Hematopoietic multipotent progenitor cell treated with erythropoietin and hydrocortisone succinate and interleukin-3 and kit ligand, for 6 days (in vitro differentiated cells): ENCODE data around the gene LRBA.

Experiments
- DNase-seq: peaks from one replicate; pipeline ENCODE4 v3.0.0-alpha.2; 2015

LRBA gene

DNA sequence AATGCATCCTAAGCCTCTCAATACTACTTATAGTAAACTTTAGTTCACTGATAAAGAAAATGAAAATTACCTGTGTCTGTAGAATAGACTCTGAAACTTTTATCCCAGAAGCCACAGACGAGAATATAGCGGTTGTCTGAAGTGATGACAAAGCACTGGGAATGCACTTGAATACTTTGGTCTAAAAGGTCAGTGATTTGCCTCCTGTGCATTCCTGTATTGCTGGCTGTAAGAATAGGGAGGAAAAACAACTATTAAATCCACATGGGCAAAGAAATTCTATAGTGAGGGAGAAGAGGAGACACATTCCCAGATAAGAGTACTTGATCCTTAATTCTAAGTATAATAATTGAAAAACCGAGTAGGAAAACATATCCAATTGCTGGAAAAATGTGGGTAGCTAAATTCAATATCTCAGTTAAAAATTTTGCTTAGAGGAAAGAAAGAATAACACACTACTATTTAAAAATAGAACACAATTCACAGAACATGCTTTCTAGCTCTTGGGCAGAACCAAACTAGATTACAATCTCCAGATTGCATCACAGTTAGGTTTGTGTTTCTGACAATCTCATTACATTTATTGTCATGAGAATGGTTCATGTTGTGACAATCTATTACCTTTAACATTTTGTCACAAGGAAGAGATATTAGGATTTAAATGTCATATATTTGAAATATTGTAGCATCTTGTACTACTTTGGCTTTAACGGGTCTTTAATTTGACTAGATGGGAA is 704.8 kb downstream of the LRBA start:
- peak; percentile 23 for DNase-seq

DNA sequence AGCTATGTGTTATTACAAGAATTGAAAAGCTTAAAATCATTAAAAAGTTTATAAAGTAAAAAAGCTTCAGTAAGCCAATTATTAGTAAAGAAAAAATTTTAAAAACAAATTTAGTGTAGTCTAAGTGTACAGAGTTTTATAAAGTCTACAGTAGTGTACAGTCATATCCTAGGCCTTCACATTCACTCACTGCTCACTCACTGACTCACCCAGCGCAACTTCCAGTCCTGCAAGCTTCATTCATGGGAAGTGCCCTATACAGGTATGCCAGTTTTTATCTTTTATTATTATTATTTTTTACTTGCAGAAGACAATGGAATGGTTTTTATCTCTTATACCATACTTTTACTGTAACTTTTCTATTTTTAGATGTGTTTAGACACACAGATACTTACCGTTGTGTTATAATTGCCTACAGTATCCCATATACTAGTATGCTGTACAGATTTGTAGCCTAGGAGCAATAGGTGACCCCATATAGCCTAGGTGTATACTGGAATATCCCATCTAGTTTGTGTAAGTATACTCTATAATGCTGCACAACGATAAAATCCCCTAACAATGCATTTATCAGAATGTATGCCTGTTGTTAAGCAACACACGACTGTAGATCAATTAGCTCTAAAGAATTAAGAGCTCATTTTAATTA is 706.1 kb downstream of the LRBA start:
- no peak for DNase-seq

DNA sequence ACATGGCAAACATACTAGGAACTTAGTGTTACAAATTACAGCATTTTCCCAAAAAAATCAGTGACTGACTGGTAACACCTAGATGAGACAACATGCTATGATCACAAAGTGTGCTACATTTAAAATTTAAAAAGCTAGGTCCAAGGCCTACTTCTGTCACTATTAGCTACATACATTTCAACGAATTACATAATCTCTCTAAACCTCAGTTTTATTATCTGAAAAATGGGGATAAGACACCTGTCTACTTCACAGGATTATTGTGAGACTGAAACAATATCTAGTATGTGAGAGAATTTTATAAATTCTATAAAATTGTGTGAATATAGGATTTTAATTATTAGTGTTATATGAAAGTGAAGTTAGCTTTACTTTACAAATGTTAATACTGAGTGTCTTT is 708.4 kb downstream of the LRBA start:
- no peak for DNase-seq

DNA sequence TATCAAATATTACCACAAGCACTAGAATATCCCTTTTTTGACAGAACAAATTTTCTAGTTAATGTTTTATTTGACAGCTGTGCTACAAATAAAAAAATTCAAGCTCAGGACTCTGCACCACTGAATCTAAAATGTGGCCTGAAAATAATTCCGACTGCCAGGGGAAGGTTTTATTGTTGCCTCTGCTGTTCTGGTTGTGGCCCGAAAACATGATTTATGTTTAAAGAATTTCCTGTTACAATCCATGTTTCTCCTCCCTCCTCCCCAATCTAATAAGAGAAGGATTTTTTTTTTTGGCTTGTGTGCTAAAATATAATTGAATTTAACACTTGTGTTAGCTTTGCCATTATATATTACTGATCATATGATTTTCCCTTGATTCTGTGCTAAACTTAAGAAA is 709.1 kb downstream of the LRBA start:
- no peak for DNase-seq

DNA sequence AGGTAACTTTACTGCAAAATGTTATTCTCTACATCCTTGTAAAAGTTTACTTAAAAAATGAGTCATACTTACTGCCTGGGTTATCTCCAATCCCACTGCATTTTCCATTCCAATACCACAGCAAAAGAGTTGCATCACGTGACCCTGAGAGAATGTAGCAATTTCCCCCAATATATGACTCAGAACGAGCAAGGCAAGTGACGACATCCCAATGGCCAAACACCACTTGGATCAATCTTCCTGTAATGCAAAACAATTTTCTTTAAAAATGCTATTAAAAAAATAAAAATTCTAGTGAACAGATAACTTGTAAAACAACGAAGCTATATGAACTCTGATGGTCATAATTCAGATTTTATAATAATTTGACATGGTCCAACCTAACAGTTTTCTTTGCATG is 712.5 kb downstream of the LRBA start:
- peak; percentile 35 for DNase-seq

DNA sequence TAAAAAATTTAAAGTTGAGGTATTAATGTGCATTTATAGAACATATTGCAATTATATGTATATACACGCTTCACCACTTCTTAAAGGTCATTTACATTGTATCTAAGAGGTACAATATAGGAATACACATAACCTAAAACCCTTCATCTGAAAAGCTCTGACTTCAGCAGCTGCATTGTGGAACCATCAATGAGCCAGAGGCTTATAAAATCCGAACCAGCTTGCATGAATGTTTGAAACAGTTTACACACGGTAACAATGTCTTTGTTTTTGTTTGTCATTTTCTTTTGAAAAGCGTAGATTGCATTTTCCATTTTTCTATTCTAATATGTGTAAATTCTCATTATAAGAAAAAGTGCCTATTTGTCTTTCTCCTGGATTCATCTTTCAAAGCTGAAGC is 715.3 kb downstream of the LRBA start:
- no peak for DNase-seq

DNA sequence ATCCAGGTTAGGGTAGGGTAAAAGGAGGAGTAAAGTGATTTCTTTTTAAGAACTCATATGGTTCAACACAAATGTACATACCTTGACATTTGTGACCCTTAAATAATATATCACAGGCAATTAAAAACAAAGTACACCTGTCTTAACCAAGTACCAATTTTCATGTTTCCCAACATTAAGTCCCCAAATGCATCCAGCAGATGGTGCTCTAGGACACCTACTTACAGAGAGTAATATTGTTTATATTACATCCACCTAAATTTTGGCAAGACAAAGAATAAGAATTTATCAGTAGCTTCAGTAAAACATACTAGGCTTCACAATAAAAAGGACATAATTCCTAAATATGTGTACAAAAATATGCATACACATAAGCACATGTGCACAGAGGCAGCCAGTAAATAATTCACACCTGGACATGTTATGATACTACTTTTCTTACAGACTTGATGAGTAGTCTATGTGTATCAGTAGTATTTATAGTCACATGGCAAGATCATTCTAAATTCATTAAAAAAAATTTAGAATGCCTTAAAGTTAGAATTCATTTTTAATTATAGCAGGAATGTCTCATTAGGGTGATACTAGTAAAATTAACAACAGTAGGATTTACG is 717.1 kb downstream of the LRBA start:
- peak; percentile 79 for DNase-seq

DNA sequence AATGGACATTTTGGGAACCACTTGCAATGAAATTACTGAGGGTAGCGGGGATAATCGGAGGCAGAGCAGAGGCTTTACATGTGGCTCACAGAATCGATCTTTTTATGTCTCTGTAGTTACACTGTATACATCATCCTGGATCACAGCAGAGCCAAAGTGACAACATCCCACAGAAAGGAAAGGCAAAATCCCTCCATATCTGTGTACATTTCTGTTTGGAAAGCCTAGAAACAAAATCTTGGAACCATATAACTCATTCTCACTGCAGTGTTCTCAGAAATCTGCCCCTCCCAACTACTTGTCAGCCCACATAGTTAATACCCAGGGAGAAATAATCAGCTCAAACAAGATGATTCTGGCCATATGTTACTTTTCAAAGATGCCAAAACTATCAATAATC is 725.2 kb downstream of the LRBA start:
- DNase-seq, result no peak

DNA sequence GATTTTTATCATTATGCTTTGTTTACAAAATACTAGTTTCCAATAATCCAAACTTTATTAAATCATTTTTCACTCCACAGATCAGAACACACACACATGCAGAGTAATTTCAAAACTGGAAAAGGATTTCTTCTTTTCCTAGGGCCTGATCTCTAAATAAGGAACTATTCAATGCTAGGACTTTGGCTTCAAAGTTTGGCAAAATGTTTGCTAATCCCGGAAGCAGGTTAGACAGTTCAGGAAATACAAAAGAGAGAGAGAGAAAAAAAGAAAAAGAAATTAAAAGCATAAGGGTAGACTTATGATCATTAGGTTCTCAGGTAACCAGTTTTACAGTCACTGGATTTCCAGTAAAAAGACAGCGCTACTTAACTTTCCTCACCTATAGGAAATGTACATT is 725.9 kb downstream of the LRBA start:
- DNase-seq, result no peak

DNA sequence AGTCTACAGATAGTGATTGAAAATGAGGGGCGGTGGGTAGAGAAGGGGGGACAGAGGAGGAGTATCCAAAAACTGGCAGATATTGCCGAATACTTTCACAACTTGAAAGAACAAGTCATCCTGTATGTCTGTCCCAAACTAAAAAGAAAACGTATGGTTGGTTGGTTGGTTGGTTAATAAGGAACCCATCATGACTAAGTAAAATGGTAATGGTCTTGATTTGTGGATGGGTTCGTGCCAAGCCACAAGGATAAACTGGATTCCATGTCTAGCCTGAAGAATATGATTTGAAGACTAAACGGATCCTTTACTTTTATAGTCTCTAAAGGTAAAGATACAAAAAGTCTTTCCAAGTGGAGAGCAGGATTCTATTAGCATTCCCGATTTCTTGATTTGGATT is 728.4 kb downstream of the LRBA start:
- DNase-seq, result no peak

DNA sequence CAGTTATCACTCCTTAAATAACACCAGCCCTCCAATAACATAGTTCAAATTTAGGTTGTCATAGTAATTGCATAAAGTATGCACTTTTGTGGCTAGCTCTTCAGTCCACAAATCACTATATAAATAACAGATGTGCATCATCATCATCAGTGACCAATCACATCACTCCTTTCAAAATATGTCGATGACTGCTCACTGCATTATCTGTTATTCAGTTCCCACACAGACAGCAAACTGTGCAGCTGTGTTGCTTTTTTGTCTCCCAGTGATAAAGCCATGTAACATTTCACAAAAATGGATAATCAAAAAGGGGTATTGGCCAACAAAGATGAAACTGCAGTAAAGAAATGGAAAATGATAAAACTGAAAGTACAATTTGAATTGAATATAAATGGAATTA is 731.4 kb downstream of the LRBA start:
- DNase-seq, result peak; percentile 11

DNA sequence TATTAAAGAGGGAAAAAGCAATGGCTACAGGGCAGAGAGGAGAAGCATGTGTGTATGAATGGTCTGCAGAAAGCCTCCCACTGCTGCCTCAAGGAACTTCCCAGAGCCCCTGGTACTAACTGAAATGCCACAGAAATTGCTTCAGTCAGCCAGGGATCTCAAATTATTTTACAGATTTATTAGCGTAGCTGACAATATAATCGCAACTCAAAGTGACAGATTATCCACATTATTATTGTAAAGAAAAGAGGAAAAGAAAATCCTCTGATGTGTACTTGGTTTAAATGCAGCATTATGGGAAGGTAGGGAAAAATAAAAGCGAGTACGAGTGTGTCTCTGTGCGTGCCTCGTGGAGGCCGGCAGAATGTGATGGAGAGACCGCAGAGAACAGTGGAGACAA is 734.1 kb downstream of the LRBA start:
- no peak for DNase-seq

DNA sequence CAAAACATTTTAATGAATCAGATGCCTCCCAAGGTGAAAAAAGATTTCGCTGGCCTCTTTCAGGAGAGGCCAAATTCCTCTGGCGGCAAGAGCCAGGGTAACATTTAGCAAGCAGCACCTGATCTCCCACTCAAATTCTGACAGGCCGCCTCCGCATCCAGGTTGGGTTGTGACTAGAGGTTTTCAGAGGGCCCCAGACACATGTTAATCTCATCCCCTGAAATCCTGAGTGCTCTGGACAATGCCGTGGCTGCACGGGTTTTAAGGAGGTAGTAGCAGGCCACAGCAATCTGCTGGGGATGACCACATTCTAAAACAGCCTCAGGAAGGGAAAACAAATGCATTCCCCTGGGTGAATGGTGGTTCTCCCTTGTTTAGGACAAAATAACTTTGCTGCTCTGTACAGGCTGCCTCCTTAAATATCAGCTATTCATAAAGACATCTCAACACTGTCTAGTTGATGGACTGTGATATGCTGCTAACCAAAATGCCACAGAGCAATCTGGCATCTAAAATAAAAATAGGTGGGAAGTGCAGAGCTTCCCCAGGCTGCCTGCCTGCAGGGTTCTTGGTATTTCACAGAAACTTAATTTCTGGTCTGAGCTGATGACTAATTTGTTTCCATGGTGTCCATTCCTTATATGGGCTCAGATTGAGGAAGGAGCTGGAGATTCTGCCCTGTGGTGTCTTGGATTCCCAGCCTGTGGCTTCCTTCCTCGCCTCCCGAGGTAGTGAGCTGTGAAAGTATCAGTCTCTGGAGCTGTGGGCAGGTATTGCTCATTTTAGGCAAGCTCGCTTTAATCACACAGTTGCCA is 734.8 kb downstream of the LRBA start:
- DNase-seq, result no peak

DNA sequence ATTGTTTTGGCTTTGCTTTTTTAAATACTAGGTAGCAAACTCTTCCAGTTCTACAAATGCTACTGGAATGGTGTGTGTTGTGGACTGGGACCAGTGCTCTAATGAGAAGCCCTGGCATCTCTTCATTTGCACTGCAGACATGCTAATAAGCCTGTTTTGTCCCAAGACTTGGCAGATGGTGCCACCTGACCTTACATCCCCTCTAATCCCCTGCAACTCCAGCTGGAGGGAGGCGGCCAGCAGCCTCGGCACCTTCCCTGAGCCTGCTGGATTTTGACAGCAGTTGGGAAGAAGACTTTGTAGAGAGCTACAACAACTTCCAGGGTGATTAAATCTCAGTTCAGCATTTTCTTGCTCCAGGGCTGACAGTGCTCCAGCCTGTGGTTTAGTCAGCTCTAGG is 736.9 kb downstream of the LRBA start:
- DNase-seq, result no peak

DNA sequence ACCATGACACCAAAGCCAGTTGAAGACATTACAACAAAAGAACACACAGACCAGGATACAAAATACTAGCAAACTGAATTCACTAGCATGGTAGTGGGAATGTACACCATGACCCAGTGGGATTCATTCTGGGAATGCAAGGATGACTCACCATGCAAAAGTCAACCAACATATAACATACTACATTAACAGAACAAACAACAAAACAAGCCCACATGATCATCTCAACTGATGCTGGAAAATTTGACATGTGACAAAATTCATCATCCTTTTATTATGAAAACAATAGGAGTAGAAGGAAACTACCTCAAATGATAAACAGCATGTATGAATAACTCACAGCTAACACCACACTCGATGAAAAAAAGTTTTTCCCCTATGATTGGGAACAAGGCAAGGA is 746.6 kb downstream of the LRBA start:
- no peak for DNase-seq

DNA sequence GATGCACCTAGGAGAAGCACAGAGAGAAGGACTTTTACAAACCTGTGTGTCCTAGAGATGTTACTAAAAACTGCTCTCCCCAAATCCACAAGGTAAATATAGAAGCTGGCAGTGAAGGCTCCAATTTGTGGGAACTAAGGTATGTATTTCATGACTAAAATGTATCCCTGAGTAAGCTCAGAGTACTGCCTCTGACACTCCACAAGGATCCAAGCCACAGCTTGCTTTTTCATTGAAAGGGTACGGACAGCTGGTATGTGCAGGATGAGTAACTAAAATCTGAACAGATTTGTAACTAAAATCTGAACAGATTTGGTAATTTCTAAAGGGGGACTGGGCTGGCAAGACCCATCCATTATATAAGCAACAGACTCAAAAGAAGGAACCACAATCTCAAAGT is 749.3 kb downstream of the LRBA start:
- DNase-seq, result no peak

DNA sequence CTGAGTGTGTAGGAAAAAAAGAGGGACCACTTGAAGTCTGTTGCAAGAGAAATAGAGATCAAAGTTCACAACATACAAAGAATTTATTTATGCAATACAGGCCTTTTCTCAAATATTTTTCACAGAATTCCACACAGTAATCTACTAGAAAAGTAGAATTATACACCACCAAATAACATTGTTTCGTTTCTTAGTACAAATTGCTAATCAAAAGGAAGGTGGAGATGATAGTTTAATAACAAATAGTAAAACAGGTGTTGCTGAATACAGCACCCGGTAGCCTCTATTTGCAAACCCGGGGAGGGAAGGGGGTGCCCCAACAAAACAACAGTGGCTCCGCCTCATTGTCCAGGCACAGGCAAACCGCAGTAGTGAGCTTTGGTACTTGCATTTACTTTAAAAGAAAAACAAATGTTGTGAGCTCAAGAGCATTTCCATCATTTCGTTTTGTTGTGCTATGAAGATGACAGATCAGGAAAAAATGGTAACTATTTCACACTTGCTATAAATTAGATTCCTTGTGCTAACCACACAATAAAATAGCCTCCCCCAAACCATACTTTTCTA is 750.4 kb downstream of the LRBA start:
- DNase-seq, result no peak

DNA sequence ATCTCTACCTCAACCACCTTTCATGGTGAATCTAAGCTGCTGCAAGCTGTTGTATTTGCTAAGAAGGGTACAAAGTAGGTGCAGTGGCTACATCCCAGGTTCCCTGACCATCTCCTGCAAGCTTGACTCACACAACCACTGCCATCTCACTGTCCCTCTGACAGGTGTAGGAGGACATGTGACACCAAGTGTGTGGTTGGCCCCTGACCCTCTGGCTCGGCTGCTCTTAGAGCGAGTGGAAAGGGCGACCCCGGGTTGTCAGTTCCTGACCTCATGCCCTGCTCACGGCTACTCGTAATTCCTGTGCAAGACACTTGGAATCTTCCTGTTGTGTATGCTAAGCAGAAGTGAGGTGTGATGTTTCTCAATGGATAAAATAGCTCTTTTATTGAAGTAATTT is 752.5 kb downstream of the LRBA start:
- no peak for DNase-seq

DNA sequence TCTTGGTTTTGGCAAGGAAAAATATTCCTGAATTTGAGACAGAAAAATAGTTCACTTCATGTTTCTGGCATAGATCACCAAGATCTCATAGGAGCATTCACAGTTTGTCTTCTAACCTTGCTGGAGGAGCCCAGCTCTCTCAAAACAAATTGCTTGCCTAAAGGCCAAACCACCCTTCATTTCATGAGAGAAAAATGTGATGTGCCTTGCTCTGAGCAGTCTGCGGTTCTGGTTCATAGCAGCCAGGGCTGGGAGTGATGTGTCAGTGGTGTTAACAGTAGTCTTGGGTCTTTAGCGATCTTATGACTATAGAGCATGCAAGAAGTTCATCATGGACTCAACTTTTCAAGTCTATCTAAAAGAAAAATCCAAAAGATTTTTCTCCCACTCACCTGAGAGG is 753.5 kb downstream of the LRBA start:
- DNase-seq, result no peak

DNA sequence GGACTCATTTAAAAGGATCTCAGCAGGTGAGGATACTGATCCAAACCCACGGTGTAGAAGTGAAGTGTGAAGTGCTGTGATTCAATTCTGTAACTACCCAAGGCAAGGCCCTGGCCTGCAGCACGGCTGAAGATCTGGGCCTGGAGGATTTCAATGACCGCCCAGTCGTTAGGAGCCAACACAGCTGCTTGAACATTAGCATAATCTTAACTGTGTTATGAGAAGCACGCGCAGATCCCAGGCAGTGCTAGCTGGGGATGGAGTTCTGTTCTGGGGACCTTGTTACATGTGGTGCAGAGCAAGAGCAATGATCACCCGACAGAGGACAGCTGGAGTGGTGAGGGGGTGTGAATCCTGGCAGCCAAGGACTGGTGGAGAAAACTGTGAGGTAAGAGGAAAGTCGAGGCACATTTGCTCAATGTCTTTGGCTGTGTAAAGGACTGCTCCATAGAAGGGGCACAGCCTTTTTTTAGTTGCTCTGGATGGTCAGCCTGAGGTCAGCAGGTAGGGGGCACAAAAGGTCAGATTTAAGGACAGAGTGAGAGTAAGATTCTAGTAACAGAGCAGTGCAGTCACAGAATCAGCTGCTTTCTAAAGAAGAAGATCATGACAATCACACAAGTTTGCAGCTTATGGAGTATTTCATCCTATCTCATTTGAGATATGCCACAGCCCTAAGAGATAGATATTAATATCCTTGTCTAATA is 755.1 kb downstream of the LRBA start:
- no peak for DNase-seq

DNA sequence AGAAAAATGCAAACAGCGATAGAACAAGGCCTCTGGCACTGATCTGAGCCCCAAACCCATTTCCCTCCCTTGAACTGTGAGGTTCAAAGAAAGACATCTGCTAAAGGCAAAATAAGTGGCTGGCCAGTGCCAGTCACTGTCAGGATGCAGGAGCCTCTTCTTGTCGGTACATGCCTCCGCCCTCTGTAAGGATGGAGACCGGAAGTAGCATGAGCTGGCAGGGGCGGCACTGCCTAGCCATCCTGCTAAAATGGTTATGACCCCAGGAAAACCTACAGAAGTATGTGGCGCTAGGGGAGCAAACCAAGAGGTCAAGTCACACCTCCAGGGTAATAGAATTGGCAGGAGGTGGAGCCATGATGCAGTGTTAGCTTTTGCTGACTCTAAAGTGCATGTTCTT is 756.5 kb downstream of the LRBA start:
- no peak for DNase-seq

DNA sequence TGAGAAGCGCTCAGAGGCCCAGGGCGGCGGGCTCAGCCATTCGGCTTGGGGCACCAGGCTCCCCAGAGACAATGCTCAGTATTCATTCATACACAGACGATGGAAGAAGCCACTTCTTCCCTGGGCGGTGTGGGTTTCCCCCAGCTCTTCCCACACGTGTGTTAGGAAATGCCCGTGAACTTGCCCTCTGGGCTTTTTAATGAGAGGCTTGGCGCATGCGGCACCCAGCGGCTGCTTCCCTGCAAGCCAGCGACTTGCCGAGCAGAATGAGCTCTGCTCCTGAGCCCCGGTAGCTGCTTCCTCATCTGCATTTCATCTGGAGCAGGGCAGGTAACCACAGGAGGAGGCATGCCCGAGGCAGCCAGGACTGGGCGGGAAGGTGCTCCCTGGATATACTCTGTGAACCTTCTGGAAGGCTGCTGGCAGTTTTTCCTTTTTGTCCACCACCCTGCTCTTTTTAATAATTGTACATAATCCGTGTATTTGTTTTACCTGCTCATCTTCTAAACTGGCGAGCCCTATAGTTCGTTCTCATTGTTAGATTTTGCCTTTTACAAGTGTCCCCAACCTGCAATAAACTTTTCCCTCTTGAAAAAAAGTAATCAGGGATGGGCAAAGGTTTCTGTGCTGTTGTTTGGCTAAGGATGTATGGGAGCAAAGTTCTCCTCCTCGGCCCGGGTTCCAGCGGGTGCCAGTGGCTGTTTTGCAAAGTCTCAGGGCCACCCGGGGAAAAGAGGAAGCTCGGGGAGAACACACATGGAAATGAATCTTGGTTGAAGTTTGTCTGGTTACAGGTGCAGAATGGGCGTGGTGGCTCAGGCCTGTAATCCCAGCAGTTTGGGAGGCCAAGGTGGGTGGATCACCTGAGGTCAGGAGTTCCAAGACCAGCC is 758.0 kb downstream of the LRBA start:
- no peak for DNase-seq
